Measurements from ENCODE around the gene MGAT3. TPM values are rescaled to one million over a fixed set of nuclear protein-coding genes. Genes with fewer than 3 reads are reported as not detected.

Gene MGAT3
- total RNA-seq, 1 experiment from 2014 or later: 0.20 TPM

DNA sequence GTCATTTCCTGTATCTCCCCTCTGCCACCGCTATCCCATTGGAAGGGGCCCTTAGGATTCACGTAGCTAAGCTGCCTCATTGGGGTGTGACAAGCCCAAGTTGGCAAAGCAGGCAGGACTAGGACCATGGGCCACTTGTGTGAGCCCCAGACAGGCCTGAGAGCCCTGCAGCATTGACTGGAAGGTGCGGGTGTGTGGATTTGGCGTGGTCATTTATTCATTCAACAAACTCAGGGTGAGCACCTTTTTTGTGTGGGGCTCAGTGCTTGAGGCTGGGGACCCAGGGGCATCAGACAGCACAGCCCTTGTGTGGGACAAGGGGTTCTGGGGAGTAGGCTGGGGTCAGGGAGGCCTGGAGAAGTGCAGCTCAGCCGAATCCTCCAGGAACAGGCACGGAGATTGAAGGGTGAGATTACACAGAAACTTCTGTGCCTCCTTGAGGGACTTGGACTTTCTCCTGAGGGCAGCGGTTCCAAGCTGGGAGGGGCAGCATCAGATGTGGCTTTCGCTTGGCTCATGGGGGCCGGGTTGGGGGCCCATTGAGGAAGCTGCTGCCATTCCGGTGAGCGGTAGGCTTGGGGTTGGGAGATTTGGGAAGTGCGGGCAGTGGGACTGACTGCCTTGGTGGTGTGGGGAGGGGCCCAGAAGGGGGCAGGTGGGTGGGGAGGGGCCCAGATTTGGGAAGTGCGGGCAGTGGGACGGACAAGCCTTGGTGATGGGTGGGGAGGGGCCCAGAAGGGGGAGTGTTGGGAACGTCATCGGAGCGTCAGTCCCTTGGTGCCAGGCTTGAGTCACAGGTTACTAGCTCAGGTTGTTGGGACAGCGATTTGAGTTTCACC is 11.9 kb downstream of the MGAT3 start:
- CTCF ChIA-PET: no interaction called here
- H3K4me3 ChIP-seq (replicated peaks in 1 of 2; ENCODE audit: low read depth in 1 of 2, low read length in 2 of 2): no peak overlapping the region
- POLR2A ChIA-PET: no interaction called here

More for the DNA sequence above, 11.9 kb downstream of the MGAT3 start:
- H3K9me3 ChIP-seq (ENCODE audit: control insufficient read depth in 1 of 2, insufficient read depth in 1 of 2, low read depth in 1 of 2, low read length in 2 of 2): no peaks in the 10 kb centered on the region
- TF ChIP-seq SP1 (IDR thresholded peaks at IDR 0.05; ENCODE audit: low read depth): no peak
- TF ChIP-seq, protein P1, sequence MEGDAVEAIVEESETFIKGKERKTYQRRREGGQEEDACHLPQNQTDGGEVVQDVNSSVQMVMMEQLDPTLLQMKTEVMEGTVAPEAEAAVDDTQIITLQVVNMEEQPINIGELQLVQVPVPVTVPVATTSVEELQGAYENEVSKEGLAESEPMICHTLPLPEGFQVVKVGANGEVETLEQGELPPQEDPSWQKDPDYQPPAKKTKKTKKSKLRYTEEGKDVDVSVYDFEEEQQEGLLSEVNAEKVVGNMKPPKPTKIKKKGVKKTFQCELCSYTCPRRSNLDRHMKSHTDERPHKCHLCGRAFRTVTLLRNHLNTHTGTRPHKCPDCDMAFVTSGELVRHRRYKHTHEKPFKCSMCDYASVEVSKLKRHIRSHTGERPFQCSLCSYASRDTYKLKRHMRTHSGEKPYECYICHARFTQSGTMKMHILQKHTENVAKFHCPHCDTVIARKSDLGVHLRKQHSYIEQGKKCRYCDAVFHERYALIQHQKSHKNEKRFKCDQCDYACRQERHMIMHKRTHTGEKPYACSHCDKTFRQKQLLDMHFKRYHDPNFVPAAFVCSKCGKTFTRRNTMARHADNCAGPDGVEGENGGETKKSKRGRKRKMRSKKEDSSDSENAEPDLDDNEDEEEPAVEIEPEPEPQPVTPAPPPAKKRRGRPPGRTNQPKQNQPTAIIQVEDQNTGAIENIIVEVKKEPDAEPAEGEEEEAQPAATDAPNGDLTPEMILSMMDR (IDR thresholded peaks at IDR 0.05 in 2 of 3, conservative IDR thresholded peaks at IDR 0.05 in 1 of 3; ENCODE audit: borderline replicate concordance in 1 of 3, insufficient read depth in 1 of 3, low read depth in 2 of 3, low read length in 2 of 3): no peak
- no peak for TF ChIP-seq SIN3A (IDR thresholded peaks at IDR 0.05; ENCODE audit: low read depth)
- no peak for TF ChIP-seq MAX (IDR thresholded peaks at IDR 0.05)
- no peak for TF ChIP-seq ATF3 (IDR thresholded peaks at IDR 0.05)
- no peak for TF ChIP-seq POLR2A (IDR thresholded peaks at IDR 0.05; ENCODE audit: borderline replicate concordance, extremely low read depth, insufficient read depth, insufficient read length)
- TF ChIP-seq ELF1 (IDR thresholded peaks at IDR 0.05; ENCODE audit: borderline replicate concordance, low read depth): no peak
- no peak for TF ChIP-seq SRF (IDR thresholded peaks at IDR 0.05; ENCODE audit: low read depth)
- no peak for TF ChIP-seq JUND (IDR thresholded peaks at IDR 0.05)
- TF ChIP-seq, protein P2, sequence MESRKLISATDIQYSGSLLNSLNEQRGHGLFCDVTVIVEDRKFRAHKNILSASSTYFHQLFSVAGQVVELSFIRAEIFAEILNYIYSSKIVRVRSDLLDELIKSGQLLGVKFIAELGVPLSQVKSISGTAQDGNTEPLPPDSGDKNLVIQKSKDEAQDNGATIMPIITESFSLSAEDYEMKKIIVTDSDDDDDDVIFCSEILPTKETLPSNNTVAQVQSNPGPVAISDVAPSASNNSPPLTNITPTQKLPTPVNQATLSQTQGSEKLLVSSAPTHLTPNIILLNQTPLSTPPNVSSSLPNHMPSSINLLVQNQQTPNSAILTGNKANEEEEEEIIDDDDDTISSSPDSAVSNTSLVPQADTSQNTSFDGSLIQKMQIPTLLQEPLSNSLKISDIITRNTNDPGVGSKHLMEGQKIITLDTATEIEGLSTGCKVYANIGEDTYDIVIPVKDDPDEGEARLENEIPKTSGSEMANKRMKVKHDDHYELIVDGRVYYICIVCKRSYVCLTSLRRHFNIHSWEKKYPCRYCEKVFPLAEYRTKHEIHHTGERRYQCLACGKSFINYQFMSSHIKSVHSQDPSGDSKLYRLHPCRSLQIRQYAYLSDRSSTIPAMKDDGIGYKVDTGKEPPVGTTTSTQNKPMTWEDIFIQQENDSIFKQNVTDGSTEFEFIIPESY (IDR thresholded peaks at IDR 0.05; ENCODE audit: extremely low read depth, insufficient replicate concordance, low read length): no peak
- no peak for TF ChIP-seq YY1 (IDR thresholded peaks at IDR 0.05; ENCODE audit: extremely low read depth, insufficient replicate concordance, low read depth, low read length)
- no peak for TF ChIP-seq ZFX (IDR thresholded peaks at IDR 0.05)
- TF ChIP-seq CBX3 (IDR thresholded peaks at IDR 0.05; ENCODE audit: low read depth): no peak
- TF ChIP-seq ZNF274 (IDR thresholded peaks at IDR 0.05; ENCODE audit: low read depth, low read length): no peak
- TF ChIP-seq EZH2 (IDR thresholded peaks at IDR 0.05): no peak
- no peak for DNase-seq (ENCODE audit: low read depth, low spot score)
- RAD21 ChIA-PET (ENCODE audit: low non-redundant PET in 1 of 2, low total read pairs in 2 of 2, uncharacterized antibody in 2 of 2, unreplicated experiment in 2 of 2): no interaction called here
- BruUV-seq (replicated peaks): no TSS peak
- intact Hi-C loops (cut with micrococcal nuclease): no loop called here
- H4K20me1 ChIP-seq (ENCODE audit: insufficient read depth): no peaks in the 10 kb centered on the region
- no peak for ATAC-seq
- no peaks in the 10 kb centered on the region for H3K36me3 ChIP-seq (ENCODE audit: control insufficient read depth in 1 of 2, insufficient read depth in 2 of 2, low read length in 2 of 2)
- H2AFZ ChIP-seq (ENCODE audit: low read depth, low read length, poor library complexity, severe bottlenecking): no peak overlapping the region
- H3K4me1 ChIP-seq (ENCODE audit: control insufficient read depth in 1 of 2, insufficient read depth in 2 of 2, low read length in 2 of 2): peaks cover 0 to 13% of the 10 kb centered on the region in 2 experiments; a peak in 1 of 4 replicates
- no peak overlapping the region for H3K4me2 ChIP-seq (ENCODE audit: low read length)
- H3K27ac ChIP-seq (ENCODE audit: low read depth, low read length): no peak overlapping the region
- no peaks in the 10 kb centered on the region for H3K27me3 ChIP-seq (ENCODE audit: insufficient read depth, low read length)
- H3K9me2 ChIP-seq (ENCODE audit: insufficient read depth): no peaks in the 10 kb centered on the region
- H3K79me2 ChIP-seq (ENCODE audit: insufficient read depth, low read length): no peaks in the 10 kb centered on the region
- H3K9ac ChIP-seq (ENCODE audit: low read length): no peak overlapping the region

Measured in HCT116 (cell line).